ENCODE measurements around the gene RAPGEF4.

Gene RAPGEF4

GRCh38 chr2:173045181-173045580, 309.5 kb downstream of the RAPGEF4 start:
- FAIRE-seq, result no peak
- TF ChIP-seq POLR2A (IDR thresholded peaks at IDR 0.05; ENCODE audit: low read depth, low read length), result no peak
- no peak for DNase-seq (ENCODE audit: insufficient read length, low spot score)

GRCh38 chr2:173048522-173048896, 312.9 kb downstream of the RAPGEF4 start:
- DNase-seq (ENCODE audit: insufficient read length, low spot score) (no peak), FAIRE-seq (no peak)
- no peak for TF ChIP-seq POLR2A (IDR thresholded peaks at IDR 0.05; ENCODE audit: low read depth, low read length)

GRCh38 chr2:173048897-173049661, 313.4 kb downstream of the RAPGEF4 start:
- FAIRE-seq (peak; percentile 95), DNase-seq (ENCODE audit: insufficient read length, low spot score) (peak; percentile 53)
- no peak for TF ChIP-seq POLR2A (IDR thresholded peaks at IDR 0.05; ENCODE audit: low read depth, low read length)

GRCh38 chr2:173049831-173050230, 314.2 kb downstream of the RAPGEF4 start:
- TF ChIP-seq POLR2A (IDR thresholded peaks at IDR 0.05; ENCODE audit: low read depth, low read length), result no peak
- DNase-seq (ENCODE audit: insufficient read length, low spot score), result no peak
- FAIRE-seq, result no peak

GRCh38 chr2:173050684-173051083, 315.0 kb downstream of the RAPGEF4 start:
- no peak for TF ChIP-seq POLR2A (IDR thresholded peaks at IDR 0.05; ENCODE audit: low read depth, low read length)
- FAIRE-seq, result peak; percentile 68
- no peak for DNase-seq (ENCODE audit: insufficient read length, low spot score)

GRCh38 chr2:173051463-173052215, 316.0 kb downstream of the RAPGEF4 start:
- DNase-seq (ENCODE audit: insufficient read length, low spot score) (no peak), FAIRE-seq (no peak)
- no peak for TF ChIP-seq POLR2A (IDR thresholded peaks at IDR 0.05; ENCODE audit: low read depth, low read length)

GRCh38 chr2:173053043-173053699, 317.5 kb downstream of the RAPGEF4 start:
- FAIRE-seq, result no peak
- no peak for DNase-seq (ENCODE audit: insufficient read length, low spot score)
- no peak for TF ChIP-seq POLR2A (IDR thresholded peaks at IDR 0.05; ENCODE audit: low read depth, low read length)

GRCh38 chr2:173054466-173054865, 318.8 kb downstream of the RAPGEF4 start:
- no peak for DNase-seq (ENCODE audit: insufficient read length, low spot score)

GRCh38 chr2:173056705-173057364, 321.2 kb downstream of the RAPGEF4 start:
- no peak for DNase-seq (ENCODE audit: insufficient read length, low spot score)
- no peak for FAIRE-seq
- no peak for TF ChIP-seq POLR2A (IDR thresholded peaks at IDR 0.05; ENCODE audit: low read depth, low read length)

More at GRCh38 chr2:173054466-173054865, 318.8 kb downstream of the RAPGEF4 start:
- no peak for FAIRE-seq
- no peak for TF ChIP-seq POLR2A (IDR thresholded peaks at IDR 0.05; ENCODE audit: low read depth, low read length)

GRCh38 chr2:173058097-173058496, 322.5 kb downstream of the RAPGEF4 start:
- TF ChIP-seq POLR2A (IDR thresholded peaks at IDR 0.05; ENCODE audit: low read depth, low read length), result no peak
- DNase-seq (ENCODE audit: insufficient read length, low spot score) (no peak), FAIRE-seq (no peak)

- FAIRE-seq (no peak), DNase-seq (ENCODE audit: insufficient read length, low spot score) (no peak)
- no peak for TF ChIP-seq POLR2A (IDR thresholded peaks at IDR 0.05; ENCODE audit: low read depth, low read length)
Observed at GRCh38 chr2:173058673-173059072, 323.0 kb downstream of the RAPGEF4 start.

- DNase-seq (ENCODE audit: insufficient read length, low spot score), result no peak
- no peak for FAIRE-seq
- no peak for TF ChIP-seq POLR2A (IDR thresholded peaks at IDR 0.05; ENCODE audit: low read depth, low read length)
Observed at GRCh38 chr2:173059292-173059691, 323.6 kb downstream of the RAPGEF4 start.

- no peak for FAIRE-seq
- no peak for TF ChIP-seq POLR2A (IDR thresholded peaks at IDR 0.05; ENCODE audit: low read depth, low read length)
- no peak for DNase-seq (ENCODE audit: insufficient read length, low spot score)
Observed at GRCh38 chr2:173059971-173060461, 324.4 kb downstream of the RAPGEF4 start.

GRCh38 chr2:173062801-173063200, 327.2 kb downstream of the RAPGEF4 start:
- no peak for DNase-seq (ENCODE audit: insufficient read length, low spot score)
- no peak for FAIRE-seq
- no peak for TF ChIP-seq POLR2A (IDR thresholded peaks at IDR 0.05; ENCODE audit: low read depth, low read length)
